HepG2 (cell line): ENCODE measurements around the gene PTGES3. TPM values are rescaled to one million over a fixed set of nuclear protein-coding genes. Genes with fewer than 3 reads are reported as not detected.

Experiments used
- AKAP8 ChIP-seq: sonication (generic); formaldehyde crosslinking; IDR thresholded peaks from 2 replicates; pipeline ENCODE4 v1.5.1; 2020; ENCODE audit warnings: mild to moderate bottlenecking, missing genetic modification reagents
- ARNTL ChIP-seq: sonication (generic); formaldehyde crosslinking; IDR thresholded peaks from 2 replicates; pipeline ENCODE4 v1.4.0; 2020; ENCODE audit warnings: mild to moderate bottlenecking, missing genetic modification reagents
- CENPT ChIP-seq: sonication (generic); formaldehyde crosslinking; IDR thresholded peaks from 2 replicates; pipeline ENCODE4 v1.8.0; 2022; ENCODE audit warnings: low read depth, mild to moderate bottlenecking, moderate library complexity, missing genetic modification reagents
- ELF4 ChIP-seq: sonication (generic); formaldehyde crosslinking; IDR thresholded peaks from 2 replicates; pipeline ENCODE4 v1.5.0; 2020; ENCODE audit warnings: missing genetic modification reagents, mild to moderate bottlenecking, moderate library complexity, borderline replicate concordance
- FOXA1 ChIP-seq, 2 experiments: fragments of 450-650 bp in 1 of 2; sonication (generic) in 1 of 2; formaldehyde crosslinking in 1 of 2; IDR thresholded peaks; 2 replicates each; pipeline versions ENCODE4 v1.4.0 to v1.6.1; 2016 to 2020; ENCODE audit warnings: missing genetic modification reagents in 1 of 2
- GLI4 ChIP-seq: sonication (generic); formaldehyde crosslinking; IDR thresholded peaks from 2 replicates; pipeline ENCODE4 v1.5.1; 2020; ENCODE audit warnings: missing genetic modification reagents, mild to moderate bottlenecking, moderate library complexity, borderline replicate concordance
- IRF2 ChIP-seq: IDR thresholded peaks from 2 replicates; pipeline ENCODE4 v1.6.1; 2018; ENCODE audit warnings: missing genetic modification reagents, missing compliant biosample characterization
- MIXL1 ChIP-seq: IDR thresholded peaks from 2 replicates; pipeline ENCODE4 v1.6.1; 2016
- MYC ChIP-seq: sonication (generic); formaldehyde crosslinking; IDR thresholded peaks from 2 replicates; pipeline ENCODE4 v1.9.0; 2021; ENCODE audit warnings: missing genetic modification reagents, borderline replicate concordance
- NKX3-1 ChIP-seq: sonication (generic); formaldehyde crosslinking; IDR thresholded peaks from 2 replicates; pipeline ENCODE4 v1.5.0; 2020; ENCODE audit warnings: missing genetic modification reagents
- SIN3B ChIP-seq: fragments of 150-350 bp; IDR thresholded peaks from 2 replicates; pipeline ENCODE4 v1.6.1; 2014; ENCODE audit warnings: low read length
- ZEB1 ChIP-seq: IDR thresholded peaks from 2 replicates; pipeline ENCODE4 v1.6.1; 2012; ENCODE audit warnings: mild to moderate bottlenecking, low read depth, inconsistent platforms; ENCODE audit not compliant: insufficient replicate concordance
- ZKSCAN1 ChIP-seq: fragments of 150-350 bp; IDR thresholded peaks from 2 replicates; pipeline ENCODE4 v1.6.1; 2014; ENCODE audit warnings: low read length
- ZNF335 ChIP-seq: sonication (generic); formaldehyde crosslinking; IDR thresholded peaks from 2 replicates; pipeline ENCODE4 v1.4.0; 2020; ENCODE audit warnings: missing genetic modification reagents
- ZNF468 ChIP-seq: sonication (generic); formaldehyde crosslinking; IDR thresholded peaks from 2 replicates; pipeline ENCODE4 v1.8.0; 2022; ENCODE audit warnings: mild to moderate bottlenecking, moderate library complexity, missing genetic modification reagents
- ZNF781 ChIP-seq: sonication (generic); formaldehyde crosslinking; IDR thresholded peaks from 2 replicates; pipeline ENCODE4 v1.5.1; 2020; ENCODE audit warnings: borderline replicate concordance, mild to moderate bottlenecking, missing genetic modification reagents; ENCODE audit errors: not compliant biosample characterization
- polyA plus RNA-seq, 8 experiments: library from polyadenylated mRNA; depleted of rRNA in 3 of 8; stranded (reverse) in 7 of 8; unstranded in 1 of 8; fragments of >200 nt; fragmentation: Illumina TruSeq in 4 of 8; extraction: Trizol in 4 of 8; gene quantifications; 2 replicates each; pipeline versions ENCODE4 v1.2.1 to v1.2.3, GENCODE V29; 2011 to 2016; ENCODE audit warnings: low read depth in 4 of 8, missing spikeins in 1 of 8, mixed read lengths in 1 of 8; ENCODE audit not compliant: insufficient read depth in 1 of 8
- total RNA-seq, 5 experiments: library from RNA; depleted of rRNA; stranded (reverse); fragments of >200 nt; fragmentation: Illumina TruSeq; extraction: Trizol; gene quantifications; 2 replicates each; pipeline ENCODE4 v1.2.3, GENCODE V29; 2016; ENCODE audit warnings: low read depth in 1 of 5
- TF ChIP-seq, protein P1 (sequence below): sonication (generic); formaldehyde crosslinking; IDR thresholded peaks from 2 replicates; pipeline ENCODE4 v1.5.0; 2020; ENCODE audit warnings: missing genetic modification reagents
- TF ChIP-seq, protein P2 (sequence below): sonication (generic); formaldehyde crosslinking; IDR thresholded peaks from 2 replicates; pipeline ENCODE4 v1.5.1; 2020; ENCODE audit warnings: mild to moderate bottlenecking, missing genetic modification reagents, borderline replicate concordance
- TF ChIP-seq, protein P3 (sequence below): conservative IDR thresholded peaks from 2 replicates; pipeline ENCODE4 v1.6.1; 2018; ENCODE audit warnings: missing genetic modification reagents

PTGES3 gene
- total and polyA plus RNA-seq, 2 of the 13 experiments (the other 11 are each of a cell fraction or from before 2014, with no cell fraction given), result 54.4 to 159 TPM

DNA sequence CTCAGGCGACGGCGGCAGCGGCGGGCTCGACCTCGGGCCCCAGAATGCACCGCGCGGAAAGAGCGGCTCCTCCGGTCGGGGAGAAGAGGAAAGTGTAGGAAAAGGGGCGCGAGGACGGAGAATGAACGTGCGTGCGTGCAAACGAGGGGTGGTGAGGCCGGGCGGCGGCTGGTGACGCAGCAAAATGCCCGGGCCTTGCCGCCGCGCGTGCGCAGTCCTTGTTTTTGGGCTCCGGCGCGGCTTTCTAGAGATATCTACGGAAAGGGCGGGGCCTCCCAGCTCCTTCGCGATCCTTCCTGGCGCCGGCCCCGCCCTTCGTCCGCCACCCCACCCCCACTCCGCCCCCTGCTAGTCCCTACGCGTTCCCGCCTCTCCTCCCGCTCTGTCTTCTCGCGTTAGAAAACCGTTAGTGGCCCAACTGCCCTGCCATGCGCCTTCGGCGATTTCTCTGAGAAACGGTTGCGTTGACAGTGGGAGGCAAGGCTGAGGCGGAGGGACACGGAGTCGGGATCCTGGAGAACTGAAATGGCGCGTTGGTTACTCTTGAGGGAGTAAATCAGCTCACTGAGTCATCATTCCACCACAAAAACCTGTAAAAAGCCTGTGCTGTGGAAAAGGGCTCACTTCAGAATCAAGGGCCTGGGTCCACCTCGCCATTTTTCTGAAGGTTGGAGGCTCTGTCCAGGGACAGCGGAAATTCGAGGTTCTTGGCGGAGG lies at the start of gene PTGES3 (continued):
- no peak for TF ChIP-seq CENPT (CRISPR knock-in tag)
- TF ChIP-seq ARNTL (CRISPR knock-in tag), result no peak
- TF ChIP-seq, protein P1, sequence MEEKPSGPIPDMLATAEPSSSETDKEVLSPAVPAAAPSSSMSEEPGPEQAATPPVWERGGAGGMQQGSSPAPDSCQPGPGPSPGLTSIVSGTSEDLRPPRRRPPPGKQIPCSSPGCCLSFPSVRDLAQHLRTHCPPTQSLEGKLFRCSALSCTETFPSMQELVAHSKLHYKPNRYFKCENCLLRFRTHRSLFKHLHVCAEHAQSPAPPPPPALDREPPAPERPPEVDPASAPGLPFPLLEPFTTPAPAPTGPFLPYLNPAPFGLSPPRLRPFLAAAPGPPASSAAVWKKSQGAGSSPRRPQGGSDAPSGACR (CRISPR knock-in tag), result no peak; the same call in 1 of the 2 replicates
- TF ChIP-seq, protein P2, sequence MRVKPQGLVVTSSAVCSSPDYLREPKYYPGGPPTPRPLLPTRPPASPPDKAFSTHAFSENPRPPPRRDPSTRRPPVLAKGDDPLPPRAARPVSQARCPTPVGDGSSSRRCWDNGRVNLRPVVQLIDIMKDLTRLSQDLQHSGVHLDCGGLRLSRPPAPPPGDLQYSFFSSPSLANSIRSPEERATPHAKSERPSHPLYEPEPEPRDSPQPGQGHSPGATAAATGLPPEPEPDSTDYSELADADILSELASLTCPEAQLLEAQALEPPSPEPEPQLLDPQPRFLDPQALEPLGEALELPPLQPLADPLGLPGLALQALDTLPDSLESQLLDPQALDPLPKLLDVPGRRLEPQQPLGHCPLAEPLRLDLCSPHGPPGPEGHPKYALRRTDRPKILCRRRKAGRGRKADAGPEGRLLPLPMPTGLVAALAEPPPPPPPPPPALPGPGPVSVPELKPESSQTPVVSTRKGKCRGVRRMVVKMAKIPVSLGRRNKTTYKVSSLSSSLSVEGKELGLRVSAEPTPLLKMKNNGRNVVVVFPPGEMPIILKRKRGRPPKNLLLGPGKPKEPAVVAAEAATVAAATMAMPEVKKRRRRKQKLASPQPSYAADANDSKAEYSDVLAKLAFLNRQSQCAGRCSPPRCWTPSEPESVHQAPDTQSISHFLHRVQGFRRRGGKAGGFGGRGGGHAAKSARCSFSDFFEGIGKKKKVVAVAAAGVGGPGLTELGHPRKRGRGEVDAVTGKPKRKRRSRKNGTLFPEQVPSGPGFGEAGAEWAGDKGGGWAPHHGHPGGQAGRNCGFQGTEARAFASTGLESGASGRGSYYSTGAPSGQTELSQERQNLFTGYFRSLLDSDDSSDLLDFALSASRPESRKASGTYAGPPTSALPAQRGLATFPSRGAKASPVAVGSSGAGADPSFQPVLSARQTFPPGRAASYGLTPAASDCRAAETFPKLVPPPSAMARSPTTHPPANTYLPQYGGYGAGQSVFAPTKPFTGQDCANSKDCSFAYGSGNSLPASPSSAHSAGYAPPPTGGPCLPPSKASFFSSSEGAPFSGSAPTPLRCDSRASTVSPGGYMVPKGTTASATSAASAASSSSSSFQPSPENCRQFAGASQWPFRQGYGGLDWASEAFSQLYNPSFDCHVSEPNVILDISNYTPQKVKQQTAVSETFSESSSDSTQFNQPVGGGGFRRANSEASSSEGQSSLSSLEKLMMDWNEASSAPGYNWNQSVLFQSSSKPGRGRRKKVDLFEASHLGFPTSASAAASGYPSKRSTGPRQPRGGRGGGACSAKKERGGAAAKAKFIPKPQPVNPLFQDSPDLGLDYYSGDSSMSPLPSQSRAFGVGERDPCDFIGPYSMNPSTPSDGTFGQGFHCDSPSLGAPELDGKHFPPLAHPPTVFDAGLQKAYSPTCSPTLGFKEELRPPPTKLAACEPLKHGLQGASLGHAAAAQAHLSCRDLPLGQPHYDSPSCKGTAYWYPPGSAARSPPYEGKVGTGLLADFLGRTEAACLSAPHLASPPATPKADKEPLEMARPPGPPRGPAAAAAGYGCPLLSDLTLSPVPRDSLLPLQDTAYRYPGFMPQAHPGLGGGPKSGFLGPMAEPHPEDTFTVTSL, result 0 out of 2 replicates have a peak, but pooled peaks have one; percentile 63
- TF ChIP-seq ZNF468, result no peak
- peak; percentile 55; the same call in 1 of the 2 replicates for TF ChIP-seq MIXL1
- no peak for TF ChIP-seq ZKSCAN1
- TF ChIP-seq ZNF781 (CRISPR knock-in tag), result peak; percentile 94
- peak; percentile 96 for TF ChIP-seq IRF2 (CRISPR knock-in tag)
- TF ChIP-seq GLI4, result no peak
- TF ChIP-seq SIN3B, result no peak
- peak; percentile 84 for TF ChIP-seq MYC (CRISPR knock-in tag)
- TF ChIP-seq AKAP8 (CRISPR knock-in tag), result peak; percentile 51
- peak; percentile 74; the same call in 1 of the 2 replicates for TF ChIP-seq ZNF335 (CRISPR knock-in tag)
- TF ChIP-seq, protein P3, sequence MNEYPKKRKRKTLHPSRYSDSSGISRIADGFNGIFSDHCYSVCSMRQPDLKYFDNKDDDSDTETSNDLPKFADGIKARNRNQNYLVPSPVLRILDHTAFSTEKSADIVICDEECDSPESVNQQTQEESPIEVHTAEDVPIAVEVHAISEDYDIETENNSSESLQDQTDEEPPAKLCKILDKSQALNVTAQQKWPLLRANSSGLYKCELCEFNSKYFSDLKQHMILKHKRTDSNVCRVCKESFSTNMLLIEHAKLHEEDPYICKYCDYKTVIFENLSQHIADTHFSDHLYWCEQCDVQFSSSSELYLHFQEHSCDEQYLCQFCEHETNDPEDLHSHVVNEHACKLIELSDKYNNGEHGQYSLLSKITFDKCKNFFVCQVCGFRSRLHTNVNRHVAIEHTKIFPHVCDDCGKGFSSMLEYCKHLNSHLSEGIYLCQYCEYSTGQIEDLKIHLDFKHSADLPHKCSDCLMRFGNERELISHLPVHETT (CRISPR knock-in tag), result peak; percentile 93
- TF ChIP-seq ELF4 (CRISPR knock-in tag), result no peak
- no peak for TF ChIP-seq ZEB1
- TF ChIP-seq FOXA1 (IDR thresholded peaks at IDR 0.05), result no peak
- TF ChIP-seq FOXA1 (CRISPR knock-in tag; IDR thresholded peaks at IDR 0.05), result no peak
- peak; percentile 96 for TF ChIP-seq NKX3-1 (CRISPR knock-in tag)
